HG03159 (cell line): ENCODE data around the gene CD72.
"Not testable (repeated sequence)": the region's sequence is repeated elsewhere in the genome, so short reads cannot be mapped to it uniquely, and the experiment has no call there.

Experiments
- ATAC-seq: cut with Tn5 transposase; IDR thresholded peaks from one replicate; pipeline ENCODE4 v1.9.1; 2021; ENCODE audit warnings: mild to moderate bottlenecking, moderate library complexity; ENCODE audit not compliant: unreplicated experiment

Gene CD72

GRCh38 chr9:35598866-35599590 lies 19.2 kb downstream of the CD72 start:
- ATAC-seq = no peak

GRCh38 chr9:35596907-35597306 lies 21.3 kb downstream of the CD72 start:
- ATAC-seq = not testable (repeated sequence)

DNA sequence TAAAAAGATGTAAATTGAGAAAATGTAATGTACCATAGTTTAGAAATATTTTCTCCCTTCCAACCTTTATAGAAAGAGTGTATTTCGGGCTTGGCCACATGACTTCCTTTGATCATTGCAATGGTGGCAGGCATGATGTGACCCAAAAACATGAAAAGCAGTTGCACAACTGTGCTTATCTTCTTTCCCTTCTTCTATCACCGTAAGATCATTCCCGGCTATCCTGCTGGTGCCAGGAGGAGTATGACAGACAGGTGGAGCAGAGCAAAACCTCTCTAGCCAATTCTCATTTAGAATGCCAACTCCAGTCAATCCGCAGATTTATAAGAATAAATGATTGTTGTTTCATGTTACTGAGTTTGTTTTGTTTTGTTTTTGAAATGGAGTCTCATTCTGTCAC lies 23.7 kb downstream of the CD72 start:
- ATAC-seq = no peak

DNA sequence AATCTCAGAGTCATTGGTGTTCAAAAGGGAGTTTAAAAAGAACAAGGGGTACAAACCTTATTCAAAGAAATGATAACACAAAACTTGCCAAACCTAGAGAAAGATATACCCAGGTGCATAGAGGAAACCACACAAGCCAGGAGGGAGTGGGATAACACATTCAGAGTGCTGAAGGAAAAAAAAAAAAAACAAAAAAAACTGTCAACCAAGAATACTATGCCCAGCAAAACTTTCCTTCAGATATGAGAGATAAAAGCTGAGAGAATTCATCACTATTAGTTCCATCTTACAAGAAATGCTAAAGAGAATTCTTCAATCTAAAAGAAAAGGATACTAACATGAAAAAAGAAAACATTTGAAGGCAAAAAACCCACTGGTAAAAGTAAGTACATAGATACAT lies 24.6 kb downstream of the CD72 start:
- no peak for ATAC-seq

GRCh38 chr9:35588506-35588905 lies 29.7 kb downstream of the CD72 start:
- not testable (repeated sequence) for ATAC-seq

DNA sequence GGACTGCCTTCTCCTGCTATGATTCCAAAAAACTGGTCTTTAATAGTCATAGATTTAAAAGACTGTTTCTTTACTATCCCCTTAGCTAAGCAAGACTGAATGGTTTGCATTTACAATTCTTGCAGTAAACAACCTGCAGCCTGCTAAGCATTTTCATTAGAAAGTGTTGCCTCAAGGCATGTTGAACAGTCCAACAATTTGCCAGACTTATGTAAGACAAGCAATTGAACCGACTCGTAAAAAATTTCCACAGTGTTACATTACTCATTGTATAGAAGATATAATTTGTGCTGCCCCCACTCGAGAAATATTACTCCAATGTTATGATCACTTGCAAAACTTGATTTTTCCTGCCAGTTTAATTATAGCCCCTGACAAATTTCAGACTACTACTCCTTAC lies 33.5 kb downstream of the CD72 start:
- ATAC-seq = not testable (repeated sequence)

GRCh38 chr9:35583521-35583920 lies 34.7 kb downstream of the CD72 start:
- ATAC-seq = not testable (repeated sequence)

DNA sequence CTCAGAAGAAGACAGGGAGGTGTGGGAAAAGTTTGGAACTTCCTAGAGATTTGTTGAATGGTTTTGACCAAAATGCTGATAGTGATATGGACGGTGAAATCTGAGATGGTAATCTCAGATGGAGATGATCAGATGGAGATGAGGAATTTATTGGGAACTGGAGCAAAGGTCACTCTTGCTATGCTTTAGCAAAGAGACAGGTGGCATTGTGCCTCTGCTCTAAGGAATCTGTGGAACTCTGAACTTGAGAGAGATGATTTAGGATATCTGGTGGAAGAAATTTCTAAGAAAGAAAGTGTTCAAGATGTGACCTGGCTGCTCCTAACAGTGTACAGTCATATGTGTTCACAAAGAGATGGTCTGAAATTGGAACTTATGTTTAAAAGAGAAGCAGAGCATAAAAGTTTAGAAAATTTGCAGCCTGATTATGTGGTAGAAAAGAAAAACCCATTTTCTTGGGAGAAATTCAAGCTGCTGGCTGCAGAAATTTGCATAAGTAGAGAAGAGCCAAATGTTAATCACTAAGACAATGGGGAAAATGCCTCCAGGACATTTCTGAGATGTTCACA lies 38.5 kb downstream of the CD72 start:
- not testable (repeated sequence) for ATAC-seq

GRCh38 chr9:35579130-35579529 lies 39.1 kb downstream of the CD72 start:
- ATAC-seq = no peak

GRCh38 chr9:35577486-35577885 lies 40.7 kb downstream of the CD72 start:
- ATAC-seq = no peak

GRCh38 chr9:35575478-35575877 lies 42.7 kb downstream of the CD72 start:
- ATAC-seq = no peak

DNA sequence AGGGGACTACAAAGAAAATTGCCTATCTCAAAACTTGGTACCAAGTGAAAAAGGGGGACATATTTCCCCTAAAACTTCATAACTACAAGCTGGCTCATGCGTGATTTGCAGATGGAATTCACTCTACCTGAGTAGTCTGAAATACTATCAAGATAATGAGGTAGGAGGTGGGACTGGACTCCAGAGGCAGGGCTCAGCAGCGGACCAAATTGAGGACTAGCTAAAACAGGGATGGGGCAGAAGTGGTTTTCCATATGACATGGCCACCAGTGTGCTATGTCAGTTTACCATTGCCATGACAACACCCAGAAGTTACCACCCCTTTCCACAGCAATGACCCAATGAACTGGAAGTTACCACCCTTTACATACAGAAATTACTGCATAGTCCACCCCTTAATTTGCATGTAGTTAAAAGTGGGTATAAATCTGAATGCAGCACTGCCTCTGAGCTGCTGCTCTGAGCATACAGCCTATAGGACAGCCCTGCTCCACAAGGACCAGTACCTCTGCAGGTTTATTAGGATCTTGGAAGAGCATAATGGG lies 43.6 kb downstream of the CD72 start:
- ATAC-seq = no peak

GRCh38 chr9:35570709-35571504 lies 47.3 kb downstream of the CD72 start:
- no peak for ATAC-seq

GRCh38 chr9:35569206-35569605 lies 49.0 kb downstream of the CD72 start:
- no peak for ATAC-seq

- no peak for ATAC-seq
Observed at GRCh38 chr9:35568196-35568595, 50.0 kb downstream of the CD72 start.

GRCh38 chr9:35566417-35566816 lies 51.8 kb downstream of the CD72 start:
- no peak for ATAC-seq

DNA sequence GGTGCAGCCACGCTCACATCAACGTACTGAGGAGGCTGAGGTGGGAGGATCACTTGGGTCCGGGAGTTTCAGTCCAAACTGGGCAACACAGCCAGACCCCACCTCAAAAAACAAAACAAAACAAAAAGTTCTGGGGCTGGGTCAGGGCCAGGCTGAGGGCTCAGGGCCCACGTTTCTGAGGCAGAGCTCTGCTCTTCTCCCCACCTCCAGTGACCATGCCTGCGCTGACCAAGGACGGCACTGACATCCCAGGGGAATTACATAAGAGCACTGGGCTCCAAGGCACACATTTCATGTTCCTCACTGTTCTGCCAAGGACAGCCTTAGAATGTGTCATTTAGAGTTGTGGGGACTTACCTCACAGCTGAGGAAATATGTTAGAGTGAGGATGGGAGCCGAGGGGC lies 53.6 kb downstream of the CD72 start:
- no peak for ATAC-seq

- ATAC-seq = no peak
Observed at GRCh38 chr9:35563791-35564197, 54.4 kb downstream of the CD72 start.

GRCh38 chr9:35562895-35563780 lies 55.1 kb downstream of the CD72 start:
- ATAC-seq = no peak

DNA sequence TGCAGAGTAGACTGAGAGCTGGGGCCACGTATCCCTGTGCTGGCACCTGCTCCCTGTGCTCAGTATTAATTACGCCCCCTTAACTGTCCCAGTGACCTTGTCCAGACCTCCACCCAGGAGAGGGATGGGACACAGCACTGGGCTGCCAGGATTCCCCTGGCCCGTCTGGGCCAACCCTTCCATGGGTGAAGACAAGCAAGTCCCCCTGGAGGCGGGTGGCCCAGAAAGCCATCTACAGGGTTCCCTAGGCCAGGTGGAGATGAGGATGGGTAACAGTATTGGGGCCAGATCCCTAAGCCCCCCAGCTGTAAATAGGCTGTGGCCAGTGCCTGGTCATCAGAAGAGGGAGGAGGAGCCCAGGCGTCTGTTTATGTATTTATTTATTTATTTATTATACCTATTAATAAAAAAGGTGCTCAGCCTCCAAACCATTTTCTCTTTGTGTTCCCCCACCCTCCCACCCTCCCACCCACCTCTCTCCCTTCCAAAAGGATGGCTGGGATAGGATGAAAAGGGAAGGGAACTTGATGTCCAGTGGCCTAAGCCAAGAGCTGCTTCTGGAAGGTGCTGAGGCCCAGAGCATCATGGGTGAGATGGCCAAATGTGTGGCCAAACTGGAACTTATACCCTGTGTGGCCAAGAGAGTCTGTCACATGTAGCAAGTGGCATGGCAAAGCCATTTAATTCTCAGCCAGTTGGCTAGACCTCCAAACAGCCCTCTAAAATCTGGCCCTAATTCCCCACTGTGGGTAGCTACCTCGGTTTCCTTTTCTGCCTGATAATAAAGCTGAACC lies 56.5 kb downstream of the CD72 start:
- no peak for ATAC-seq
